GM12892 (cell line): ENCODE results near the gene DNAJC17.

Experiments
- DNase-seq: peaks from one replicate; pipeline ENCODE4 v3.0.0; 2011; ENCODE audit not compliant: insufficient read length
- FAIRE-seq: peaks from 2 replicates; lab custom pipeline; 2011; peaks lifted over from hg19 to GRCh38; lab: Jason Lieb, UNC
- POLR2A ChIP-seq: IDR thresholded peaks from 2 replicates; pipeline ENCODE4 v1.6.1; 2011; ENCODE audit warnings: low read depth, low read length, control low read depth
- POLR2AphosphoS5 ChIP-seq: IDR thresholded peaks from 2 replicates; pipeline ENCODE4 v1.6.1; 2011; ENCODE audit warnings: low read depth, low read length, control low read depth
- TAF1 ChIP-seq: IDR thresholded peaks from 2 replicates; pipeline ENCODE4 v1.6.1; 2011; ENCODE audit warnings: low read depth, mild to moderate bottlenecking, control low read depth, low read length, borderline replicate concordance

The DNAJC17 gene

DNA sequence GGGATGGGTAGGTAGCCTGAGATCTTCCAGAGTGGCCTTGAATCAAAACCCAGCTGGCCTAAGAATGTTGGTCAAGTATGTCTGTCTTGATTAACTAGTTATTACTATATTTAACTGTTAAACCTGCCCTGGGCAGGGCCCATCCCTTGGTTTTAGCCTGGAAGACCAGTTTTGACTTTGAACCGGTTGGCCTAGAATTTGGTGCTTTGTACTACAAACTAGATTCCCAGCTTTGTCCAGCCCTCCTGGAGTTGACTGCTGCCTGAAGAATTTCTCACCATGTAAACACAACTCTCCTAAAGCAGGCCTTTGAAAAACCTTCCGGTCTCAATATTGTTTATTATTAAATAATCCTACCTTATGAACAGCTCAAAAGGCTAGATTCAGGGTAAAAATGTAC is 21.5 kb downstream of the DNAJC17 start:
- DNase-seq (no peak), FAIRE-seq (no peak)
- TF ChIP-seq POLR2A (no peak), POLR2AphosphoS5 (no peak), TAF1 (no peak)

DNA sequence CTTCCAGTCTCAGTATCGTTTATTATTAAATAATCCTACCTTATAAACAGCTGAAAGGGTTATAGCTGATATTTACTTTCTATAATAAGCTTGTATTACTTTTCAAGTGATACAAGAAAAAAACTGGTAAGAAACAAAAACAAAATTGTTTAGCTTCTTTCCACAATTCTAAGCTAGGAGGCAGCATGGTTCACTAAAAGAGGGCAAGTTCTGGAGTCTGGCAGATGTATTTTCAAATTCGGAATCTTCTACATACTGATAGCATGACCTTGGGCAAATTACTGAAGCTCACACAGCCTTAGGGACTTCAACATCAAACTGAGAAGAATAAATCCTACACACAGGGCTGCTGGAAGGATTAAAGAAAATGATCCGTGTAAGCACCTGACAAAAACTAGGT is 22.1 kb downstream of the DNAJC17 start:
- TF ChIP-seq POLR2A (no peak), TAF1 (no peak), POLR2AphosphoS5 (no peak)
- no peak for DNase-seq
- no peak for FAIRE-seq

DNA sequence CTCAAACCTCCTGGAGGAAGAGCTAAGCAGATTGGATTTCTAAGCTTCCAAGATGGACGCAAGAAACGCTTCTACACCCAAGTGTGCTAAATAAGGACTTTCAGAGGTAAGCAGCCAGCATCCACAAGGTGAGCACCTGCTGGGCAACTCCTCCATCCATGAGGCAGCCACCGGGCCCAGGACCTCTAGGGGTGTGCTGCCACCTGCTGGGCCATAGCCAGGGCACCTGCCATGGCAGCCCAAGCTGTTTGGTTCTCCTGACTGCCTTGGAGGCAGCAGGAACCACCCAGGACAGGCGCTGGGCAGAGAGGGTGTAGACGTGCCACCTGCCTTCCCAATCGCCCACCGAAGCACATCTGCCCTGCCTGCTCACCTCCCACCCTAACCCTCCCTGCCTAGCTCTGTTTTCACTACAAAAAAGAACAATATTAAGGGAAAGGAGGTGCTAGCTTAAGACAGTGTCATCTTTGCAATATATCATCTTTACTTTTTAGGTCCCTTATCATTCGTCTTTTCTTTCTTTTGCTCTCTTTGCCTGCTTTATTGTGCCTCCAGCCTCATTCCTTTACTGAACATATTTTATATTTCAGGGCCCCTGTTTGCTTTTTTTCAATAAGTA is 24.6 kb downstream of the DNAJC17 start:
- DNase-seq (peak; percentile 68), FAIRE-seq (peak; percentile 96)
- TF ChIP-seq TAF1 (no peak), POLR2A (no peak), POLR2AphosphoS5 (no peak)

DNA sequence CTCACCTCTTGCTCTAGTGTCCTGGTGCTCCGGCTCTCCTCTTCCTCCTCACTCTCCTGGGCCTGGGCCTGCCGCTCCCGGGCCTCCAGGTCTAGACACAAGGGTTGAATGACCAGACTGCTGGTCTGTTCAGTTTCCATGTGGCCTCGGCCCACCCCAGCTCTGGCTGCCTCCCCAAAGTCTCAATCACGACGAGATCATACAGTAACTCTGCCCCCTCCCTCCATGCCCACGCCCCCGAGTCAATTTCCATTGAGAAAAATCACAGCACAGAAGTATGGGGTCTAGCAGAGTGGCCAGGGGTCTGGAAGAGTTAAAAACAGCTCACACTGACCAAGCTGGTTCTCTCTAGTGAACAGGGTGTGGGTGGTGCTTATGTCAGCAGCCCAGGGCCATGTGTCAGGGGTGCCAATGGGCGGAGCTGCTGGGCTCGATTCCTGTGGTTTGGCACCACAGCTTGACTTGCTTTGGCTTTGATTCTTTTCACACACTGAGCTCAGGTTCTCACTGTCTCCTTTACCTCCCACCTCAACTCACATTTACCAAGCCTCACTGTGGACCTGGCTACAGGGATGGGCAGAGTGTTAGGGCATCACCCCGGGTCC is 30.6 kb downstream of the DNAJC17 start:
- no peak for FAIRE-seq
- DNase-seq: no peak
- TF ChIP-seq POLR2AphosphoS5 (no peak), TAF1 (no peak), POLR2A (no peak)

DNA sequence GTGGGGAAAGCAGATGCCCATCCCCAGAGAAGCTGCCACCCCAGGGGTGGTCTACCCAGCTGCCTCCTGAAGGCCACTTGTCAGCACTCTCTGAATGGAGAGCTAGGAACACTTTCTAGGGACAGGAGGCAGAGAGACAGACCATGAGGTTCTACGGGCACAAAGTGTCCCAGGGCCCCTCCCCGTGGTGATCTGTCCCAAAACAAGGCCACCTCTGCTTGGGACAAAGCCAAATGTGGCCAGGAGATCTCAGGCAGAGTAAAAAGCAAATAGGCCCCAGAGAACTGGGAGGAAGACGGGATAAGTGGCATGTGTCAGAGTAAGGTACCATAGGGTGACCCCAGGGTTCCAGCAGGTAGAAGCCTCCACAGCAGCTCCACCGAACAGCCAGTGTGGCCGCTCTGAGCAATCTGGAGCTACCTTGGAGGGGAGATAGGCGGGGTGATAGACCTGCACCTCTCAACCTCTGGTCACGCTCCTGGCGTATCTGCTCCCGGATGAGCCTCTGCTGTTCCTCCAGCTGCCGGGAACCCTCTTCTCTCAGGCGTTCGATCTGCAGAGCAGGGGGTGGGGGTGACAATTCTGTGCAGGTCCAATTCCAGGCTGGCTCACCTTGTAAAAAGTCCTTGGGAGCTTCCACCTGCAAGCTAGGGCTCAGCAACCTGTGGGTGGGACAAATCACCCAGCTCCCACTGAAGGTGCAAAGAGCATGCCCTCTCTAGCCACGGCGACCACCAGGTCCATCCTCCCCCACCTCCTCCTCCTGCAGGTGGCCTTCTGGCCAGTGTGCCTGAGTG is 31.3 kb downstream of the DNAJC17 start:
- no peak for FAIRE-seq
- TF ChIP-seq TAF1: no peak
- TF ChIP-seq POLR2AphosphoS5: no peak
- TF ChIP-seq POLR2A: no peak
- DNase-seq: no peak

DNA sequence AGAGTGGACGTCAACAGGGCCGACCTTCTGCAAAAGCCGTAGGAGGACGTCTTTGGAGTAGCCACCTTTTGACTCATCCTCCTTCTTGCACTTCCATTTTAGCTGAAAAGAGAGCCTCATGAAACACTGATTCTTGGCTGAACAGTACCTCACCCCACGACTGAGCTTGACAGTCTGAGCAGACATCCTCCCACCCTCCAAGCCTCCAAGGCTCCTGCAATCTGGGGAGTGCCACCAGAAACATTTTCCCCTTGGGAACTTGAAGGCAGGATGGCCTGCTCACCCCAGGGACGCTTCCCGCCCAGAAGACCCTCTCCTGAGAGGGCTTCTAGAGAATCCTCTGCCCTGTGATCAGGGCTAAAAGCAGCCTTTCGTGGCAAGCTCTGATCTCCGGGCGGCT is 32.3 kb downstream of the DNAJC17 start:
- TF ChIP-seq POLR2AphosphoS5: no peak
- no peak for TF ChIP-seq POLR2A
- DNase-seq (no peak), FAIRE-seq (no peak)

DNA sequence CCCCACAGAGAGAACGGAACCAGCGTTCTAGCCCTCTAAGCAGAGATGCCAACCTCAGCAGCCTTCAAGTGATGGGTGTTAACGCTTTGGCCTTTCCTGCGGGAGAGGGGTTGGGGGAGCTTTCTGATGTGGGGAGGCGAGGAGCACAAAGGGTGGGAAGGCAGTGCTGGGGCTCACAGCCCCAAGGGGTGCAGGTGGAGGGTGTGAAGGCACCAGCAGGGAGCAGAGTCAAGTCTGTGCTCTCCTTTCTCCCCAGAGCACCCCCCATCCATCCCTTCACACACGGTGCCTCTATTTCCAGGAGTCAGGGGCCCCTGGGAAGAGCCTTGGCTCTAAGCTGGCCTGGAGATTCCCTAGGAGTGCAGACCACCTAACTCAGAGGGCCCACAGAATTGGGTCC is 33.4 kb downstream of the DNAJC17 start:
- no peak for DNase-seq
- no peak for TF ChIP-seq TAF1
- no peak for TF ChIP-seq POLR2AphosphoS5
- TF ChIP-seq POLR2A: no peak
- FAIRE-seq: no peak

DNA sequence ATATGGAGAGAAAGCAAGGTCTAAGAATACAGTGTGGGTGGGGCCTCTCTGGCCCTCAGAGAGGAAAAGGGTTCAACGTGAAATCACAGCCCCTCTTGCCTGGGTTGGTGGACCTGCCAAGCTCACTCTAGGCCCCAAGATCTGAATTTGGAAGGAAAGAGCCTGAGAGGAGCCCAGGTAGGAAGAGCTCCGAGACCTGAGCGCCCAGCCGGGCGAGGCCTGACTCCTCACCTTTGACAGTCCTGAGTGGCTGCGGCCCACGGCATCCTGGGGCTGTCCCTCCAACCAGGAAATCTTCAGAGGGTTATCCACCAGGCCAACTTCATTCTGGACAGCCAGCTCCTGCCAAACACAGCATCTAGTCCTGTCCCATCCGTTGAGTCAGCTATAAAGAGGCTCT is 33.8 kb downstream of the DNAJC17 start:
- FAIRE-seq (no peak), DNase-seq (no peak)
- TF ChIP-seq POLR2AphosphoS5 (no peak), TAF1 (no peak), POLR2A (no peak)

DNA sequence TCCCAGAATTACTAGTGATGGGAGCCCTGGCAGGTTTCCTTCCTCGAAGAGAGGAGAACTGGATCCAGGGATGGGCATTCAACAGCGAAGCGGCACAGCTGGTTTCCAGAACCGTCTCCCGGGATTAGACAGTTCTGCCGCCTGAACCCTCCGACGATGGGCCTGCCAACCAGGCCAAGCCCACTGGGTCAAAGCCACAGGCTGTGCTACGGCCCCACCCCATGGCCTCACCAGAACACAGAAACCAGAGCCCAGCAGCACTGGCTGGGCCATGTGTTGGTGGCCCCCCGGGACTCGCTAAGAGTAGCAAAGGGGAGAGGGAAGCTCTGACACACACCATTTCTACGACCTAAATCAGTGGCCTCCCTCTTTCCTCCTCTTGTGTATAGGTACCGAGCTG is 35.3 kb downstream of the DNAJC17 start:
- DNase-seq (no peak), FAIRE-seq (no peak)
- no peak for TF ChIP-seq POLR2A
- no peak for TF ChIP-seq TAF1
- no peak for TF ChIP-seq POLR2AphosphoS5

DNA sequence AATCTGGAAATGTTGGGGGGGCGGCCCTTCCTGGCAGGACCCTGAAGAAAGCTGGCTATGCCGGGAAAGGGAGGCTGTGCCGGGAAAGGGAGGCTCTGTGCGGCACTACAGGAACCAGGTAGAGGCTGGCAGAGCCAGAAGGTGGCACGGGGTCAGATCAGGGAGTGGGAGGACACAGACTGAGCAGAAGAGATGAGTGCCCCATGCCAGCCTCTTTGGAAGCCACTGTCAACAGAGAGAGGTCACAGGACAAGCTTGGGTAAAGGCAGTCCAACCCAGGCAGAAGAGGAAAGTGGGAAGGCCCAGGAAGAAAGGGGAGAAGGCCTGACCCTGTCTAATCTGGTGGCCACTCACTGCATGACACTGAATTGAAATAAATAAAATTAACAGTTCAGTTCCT is 36.0 kb downstream of the DNAJC17 start:
- DNase-seq: no peak
- FAIRE-seq: no peak
- no peak for TF ChIP-seq TAF1
- no peak for TF ChIP-seq POLR2AphosphoS5
- TF ChIP-seq POLR2A: no peak

DNA sequence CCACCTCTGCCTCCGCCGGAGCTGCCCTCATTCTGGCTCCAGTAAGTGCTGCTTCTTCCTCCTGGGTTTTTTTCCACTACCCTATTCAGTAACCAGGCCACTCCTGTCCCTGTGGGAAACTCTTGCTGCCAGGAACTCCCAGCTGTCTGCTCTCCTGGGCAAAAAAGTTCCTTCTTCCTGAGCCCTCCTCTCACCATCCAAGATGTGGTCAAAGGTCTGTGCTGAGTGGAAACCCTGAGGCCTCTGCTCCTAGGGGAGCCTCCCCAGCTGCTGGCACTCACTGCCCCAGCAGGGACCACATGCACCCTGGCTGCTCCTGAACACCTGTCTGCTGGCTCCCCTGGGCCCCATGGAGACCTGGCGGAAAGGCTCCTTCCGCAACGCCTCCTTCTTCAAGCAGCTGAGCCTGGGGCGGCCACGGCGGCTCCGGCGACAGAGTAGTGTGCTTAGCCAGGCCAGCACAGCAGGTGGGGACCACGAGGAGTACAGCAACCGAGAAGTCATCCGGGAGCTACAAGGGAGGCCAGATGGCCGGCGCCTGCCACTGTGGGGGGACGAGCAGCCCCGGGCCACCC is 37.0 kb downstream of the DNAJC17 start:
- FAIRE-seq (no peak), DNase-seq (no peak)
- TF ChIP-seq POLR2A (no peak), POLR2AphosphoS5 (no peak), TAF1 (no peak)
